HG02623 (cell line): ENCODE data around the gene SKIC2.

Source experiments
- ATAC-seq: cut with Tn5 transposase; IDR thresholded peaks from one replicate; pipeline ENCODE4 v1.9.1; 2021; ENCODE audit warnings: moderate library complexity; ENCODE audit not compliant: unreplicated experiment

The SKIC2 gene

GRCh38 chr6:31945507-31946369 lies 13.2 kb upstream of the SKIC2 start, which contains the start of gene CFB:
Gene CFB (plus strand): TSS chr6:31946095. CDS start chr6:31946222, 127 bp downstream.
- ATAC-seq: no peak

- no peak for ATAC-seq
Observed at GRCh38 chr6:31946370-31946885, 12.5 kb upstream of the SKIC2 start.

DNA sequence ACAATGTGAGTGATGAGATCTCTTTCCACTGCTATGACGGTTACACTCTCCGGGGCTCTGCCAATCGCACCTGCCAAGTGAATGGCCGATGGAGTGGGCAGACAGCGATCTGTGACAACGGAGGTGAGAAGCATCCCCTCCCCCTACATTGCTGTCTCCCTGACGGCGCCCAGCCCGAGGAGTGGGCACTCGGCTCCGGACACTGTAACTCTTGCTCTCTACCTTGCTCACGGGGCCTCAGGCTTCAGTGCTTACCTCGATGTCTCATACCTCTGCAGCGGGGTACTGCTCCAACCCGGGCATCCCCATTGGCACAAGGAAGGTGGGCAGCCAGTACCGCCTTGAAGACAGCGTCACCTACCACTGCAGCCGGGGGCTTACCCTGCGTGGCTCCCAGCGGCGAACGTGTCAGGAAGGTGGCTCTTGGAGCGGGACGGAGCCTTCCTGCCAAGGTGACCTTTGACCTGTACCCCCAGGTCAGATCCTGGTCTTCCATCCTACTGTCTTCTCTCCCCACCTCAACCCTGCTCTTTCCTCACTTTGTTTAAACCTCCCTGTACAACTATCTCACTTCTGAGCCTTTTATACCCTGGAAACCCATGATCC lies 11.8 kb upstream of the SKIC2 start:
- ATAC-seq: no peak

DNA sequence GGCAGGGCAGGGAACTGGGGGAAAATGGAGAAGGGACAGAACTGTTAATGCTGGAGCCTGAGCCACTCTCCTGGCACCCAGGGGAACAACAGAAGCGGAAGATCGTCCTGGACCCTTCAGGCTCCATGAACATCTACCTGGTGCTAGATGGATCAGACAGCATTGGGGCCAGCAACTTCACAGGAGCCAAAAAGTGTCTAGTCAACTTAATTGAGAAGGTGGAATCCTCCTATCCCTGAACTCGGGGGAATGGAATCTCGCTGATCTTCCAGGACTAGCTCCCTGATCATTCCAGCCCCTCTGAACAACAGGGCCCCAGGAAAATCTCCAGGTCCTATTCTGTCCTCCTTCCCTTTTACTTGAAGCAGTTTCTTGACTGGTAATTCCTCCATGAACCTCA lies 11.1 kb upstream of the SKIC2 start:
- no peak for ATAC-seq

DNA sequence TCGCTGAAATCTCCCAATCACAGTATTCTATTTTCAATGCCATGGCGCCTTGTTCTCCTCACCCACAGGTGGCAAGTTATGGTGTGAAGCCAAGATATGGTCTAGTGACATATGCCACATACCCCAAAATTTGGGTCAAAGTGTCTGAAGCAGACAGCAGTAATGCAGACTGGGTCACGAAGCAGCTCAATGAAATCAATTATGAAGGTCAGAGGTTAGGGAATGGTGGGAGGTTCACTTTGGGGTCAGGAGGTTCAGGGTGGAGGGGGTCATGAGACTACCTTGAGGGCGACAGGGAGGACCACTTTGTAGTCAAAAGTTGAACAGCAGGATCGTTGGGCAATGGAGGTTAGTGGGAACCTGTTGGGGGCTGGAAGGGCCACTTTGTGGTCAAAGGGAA lies 10.7 kb upstream of the SKIC2 start:
- ATAC-seq: no peak

- ATAC-seq: no peak
Observed at GRCh38 chr6:31948753-31949413, 10.1 kb upstream of the SKIC2 start.

GRCh38 chr6:31949926-31950548 lies 8.9 kb upstream of the SKIC2 start:
- ATAC-seq: no peak

DNA sequence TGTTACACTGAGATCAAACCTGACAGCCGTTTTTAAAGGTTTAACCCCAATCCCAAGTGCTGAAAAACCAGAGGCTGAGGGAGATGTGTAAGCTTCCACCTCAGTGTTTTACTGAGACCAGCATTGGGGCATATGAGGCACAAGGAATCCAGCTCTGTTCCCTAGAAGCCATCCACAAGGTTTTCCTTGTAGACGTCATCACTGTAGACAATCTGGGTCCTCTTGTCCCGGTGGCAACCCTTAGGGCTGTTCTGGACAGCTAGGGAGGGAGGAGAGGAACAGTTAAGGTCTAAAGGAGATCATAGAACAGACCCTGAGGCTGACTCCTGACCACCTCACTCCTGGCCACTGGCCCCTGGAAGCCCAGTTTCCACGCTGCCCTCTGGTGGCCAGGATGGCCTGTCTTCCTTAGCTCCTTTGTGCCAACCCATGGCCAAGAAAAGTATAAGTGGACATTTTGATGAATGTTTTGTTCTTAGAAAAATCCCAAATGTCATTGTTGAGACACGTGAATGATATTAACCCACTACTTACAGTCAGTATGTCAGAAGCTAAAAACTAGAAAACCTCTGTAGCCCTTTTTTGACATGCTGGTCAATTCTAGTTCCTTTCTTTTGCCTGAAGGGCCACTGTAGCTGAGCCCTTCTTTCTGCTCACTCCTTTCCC lies 6.7 kb upstream of the SKIC2 start:
- no peak for ATAC-seq

GRCh38 chr6:31952890-31953289 lies 6.1 kb upstream of the SKIC2 start:
- ATAC-seq: no peak

DNA sequence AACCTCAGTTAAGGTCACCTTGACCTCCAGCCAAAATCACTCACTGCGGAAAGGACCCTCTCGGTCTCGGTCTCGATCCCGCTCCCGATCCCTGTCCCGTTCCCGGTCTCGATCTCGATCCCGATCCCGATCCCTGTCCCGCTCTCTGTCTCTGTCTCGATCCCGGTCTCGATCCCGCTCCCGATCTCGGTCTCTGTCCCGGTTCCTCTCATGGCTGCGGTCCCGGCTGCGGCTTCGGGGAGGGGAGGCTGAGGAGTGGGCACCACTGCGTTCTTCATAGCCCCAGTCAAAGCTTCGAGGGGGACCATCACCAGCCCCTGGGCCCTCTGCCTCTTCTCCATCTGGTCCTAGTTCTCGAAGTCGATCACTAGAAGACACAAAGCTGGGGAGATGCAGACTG lies 4.5 kb upstream of the SKIC2 start:
- ATAC-seq: no peak

GRCh38 chr6:31956796-31957195 lies 2.2 kb upstream of the SKIC2 start:
- no peak for ATAC-seq

- ATAC-seq: no peak
Observed at GRCh38 chr6:31958412-31958740, 599 bp upstream of the SKIC2 start.

DNA sequence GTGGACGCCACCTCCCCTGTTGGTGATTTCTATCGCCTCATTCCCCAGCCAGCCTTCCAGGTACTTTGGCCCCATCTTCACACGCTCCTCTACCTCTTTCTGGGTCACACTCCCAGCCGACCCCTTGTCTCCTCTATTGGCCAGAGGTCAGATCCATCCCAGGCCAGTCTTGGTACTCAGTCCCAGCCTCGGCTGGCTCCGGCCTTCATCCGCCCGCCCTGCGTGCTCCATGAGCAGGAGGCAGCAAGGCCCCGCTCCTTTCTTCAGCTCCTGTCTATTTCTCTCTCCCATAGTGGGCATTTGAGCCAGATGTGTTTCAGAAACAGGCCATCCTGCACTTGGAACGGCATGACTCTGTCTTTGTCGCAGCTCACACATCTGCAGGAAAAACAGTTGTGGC lies 2.6 kb downstream of the SKIC2 start:
- ATAC-seq: no peak

DNA sequence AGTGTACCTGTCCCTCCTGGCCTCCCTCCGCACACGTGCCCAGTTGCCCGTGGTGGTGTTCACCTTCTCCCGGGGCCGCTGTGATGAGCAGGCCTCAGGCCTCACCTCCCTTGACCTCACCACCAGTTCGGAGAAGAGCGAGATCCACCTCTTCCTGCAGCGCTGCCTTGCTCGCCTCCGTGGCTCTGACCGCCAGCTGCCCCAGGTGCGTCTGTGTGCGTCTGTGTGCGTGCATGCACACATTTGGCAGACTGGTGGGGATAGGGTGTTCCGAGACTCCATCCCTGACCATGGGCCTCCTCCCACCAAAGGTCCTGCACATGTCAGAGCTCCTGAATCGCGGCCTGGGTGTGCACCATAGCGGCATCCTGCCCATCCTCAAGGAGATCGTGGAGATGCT lies 4.9 kb downstream of the SKIC2 start:
- no peak for ATAC-seq

- no peak for ATAC-seq
Observed at GRCh38 chr6:31965700-31966099, 6.7 kb downstream of the SKIC2 start.

DNA sequence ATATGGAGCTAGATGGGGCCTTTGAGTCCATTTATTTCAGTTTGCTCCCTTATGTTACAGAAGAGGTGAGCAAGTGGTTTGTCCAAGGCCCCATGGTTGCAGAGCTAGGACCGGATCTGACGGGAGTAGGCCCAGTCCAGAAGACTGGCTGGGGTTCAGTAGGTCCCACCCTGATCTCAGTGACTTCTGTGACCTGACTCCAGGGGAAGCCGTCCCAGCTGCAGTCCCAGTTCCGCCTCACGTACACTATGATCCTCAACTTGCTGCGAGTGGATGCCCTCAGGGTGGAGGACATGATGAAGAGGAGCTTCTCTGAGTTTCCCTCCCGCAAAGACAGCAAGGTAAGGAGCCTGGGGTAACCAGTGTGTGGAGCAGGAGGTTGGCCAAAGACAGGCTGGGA lies 7.5 kb downstream of the SKIC2 start:
- no peak for ATAC-seq

DNA sequence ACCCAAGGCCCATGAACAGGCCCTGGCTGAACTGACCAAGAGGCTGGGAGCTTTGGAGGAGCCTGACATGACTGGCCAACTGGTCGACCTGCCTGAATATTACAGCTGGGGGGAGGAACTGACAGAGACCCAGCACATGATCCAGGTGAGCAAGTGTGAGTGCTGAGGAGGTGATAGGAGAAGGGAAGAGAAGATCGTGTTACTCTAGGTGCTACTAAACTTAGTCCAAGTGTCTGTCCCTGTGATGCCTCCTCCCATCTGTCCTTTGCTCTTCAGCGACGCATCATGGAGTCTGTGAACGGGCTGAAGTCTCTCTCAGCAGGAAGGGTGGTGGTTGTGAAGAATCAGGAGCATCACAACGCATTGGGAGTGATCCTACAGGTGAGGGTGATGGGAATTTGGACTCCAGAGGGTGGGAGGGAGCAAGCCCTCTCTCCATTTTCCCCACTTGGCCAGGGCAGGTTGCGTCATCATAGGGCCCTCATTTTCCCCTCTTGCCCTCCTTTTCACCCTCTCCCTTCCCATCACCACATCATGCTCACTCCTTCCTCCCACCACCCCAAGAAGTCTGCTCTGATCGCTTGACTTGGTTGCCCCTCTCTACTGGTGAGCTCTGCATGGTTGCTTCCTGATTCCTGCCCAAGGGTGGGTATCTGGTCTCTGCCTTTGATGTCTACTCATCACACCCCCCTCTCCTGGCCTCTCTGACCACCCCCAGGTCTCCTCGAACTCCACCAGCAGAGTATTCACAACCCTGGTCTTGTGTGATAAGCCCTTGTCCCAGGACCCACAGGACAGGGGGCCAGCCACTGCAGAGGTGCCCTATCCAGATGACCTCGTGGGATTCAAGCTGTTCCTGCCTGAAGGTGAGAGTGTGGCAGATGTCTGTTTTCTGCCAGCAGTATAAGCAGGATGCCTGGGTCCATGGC lies 8.3 kb downstream of the SKIC2 start:
- ATAC-seq: no peak

DNA sequence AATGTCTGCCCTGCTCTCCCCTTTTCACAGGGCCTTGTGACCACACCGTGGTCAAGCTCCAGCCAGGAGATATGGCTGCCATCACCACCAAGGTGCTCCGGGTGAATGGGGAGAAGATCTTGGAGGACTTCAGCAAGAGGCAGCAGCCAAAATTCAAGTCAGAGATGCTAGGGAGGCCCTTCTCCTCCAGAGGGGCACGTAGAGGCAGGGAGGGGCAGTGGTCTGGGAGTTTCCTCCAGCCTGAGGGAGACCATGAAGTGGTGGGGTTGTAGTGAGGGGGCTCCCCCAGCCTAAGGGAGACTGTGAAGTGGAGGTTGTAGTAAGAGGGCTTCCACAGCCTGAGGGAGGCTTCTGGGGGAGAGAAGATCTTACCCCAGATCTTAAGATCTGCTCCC lies 8.9 kb downstream of the SKIC2 start:
- no peak for ATAC-seq

GRCh38 chr6:31968326-31968725 lies 9.4 kb downstream of the SKIC2 start:
- no peak for ATAC-seq
